HG03159 (cell line): ENCODE results near the gene GRAP.

Source experiments
- ATAC-seq: cut with Tn5 transposase; IDR thresholded peaks from one replicate; pipeline ENCODE4 v1.9.1; 2021; ENCODE audit warnings: mild to moderate bottlenecking, moderate library complexity; ENCODE audit not compliant: unreplicated experiment

GRAP gene

DNA sequence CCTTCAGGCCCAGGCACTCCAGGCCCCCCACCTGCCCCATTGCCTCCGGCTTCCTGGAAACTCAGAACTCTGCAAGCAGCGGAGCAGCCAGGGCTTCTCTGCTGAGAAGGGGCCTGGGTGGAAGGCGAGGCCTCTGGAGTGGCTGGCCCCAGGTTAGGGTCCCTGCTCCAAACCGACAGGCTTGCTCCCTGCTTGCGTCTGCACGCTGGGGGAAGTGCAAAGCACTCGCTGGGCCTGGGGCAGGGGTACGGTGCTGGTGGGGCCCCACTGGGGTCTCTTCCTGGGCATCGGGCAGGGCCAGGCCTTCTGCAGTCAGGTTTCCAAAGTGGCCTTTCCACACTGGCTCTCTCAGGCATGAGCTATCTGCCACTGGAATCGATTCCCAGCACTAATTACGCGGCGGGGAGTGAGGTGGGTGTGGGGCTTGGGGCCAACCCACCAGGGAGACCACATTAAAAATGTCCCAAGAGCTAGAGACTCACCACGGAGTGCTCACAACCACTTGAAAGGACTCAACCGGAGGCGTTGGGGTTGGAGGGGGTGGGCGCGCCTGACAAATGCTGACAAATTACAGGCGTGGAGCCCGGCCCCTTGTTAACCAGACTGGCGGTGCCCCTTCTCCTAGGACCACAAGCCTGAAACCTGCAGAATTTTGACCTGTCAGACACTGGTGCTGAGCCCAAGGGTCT, 60.1 kb downstream of the GRAP start:
- no peak for ATAC-seq

DNA sequence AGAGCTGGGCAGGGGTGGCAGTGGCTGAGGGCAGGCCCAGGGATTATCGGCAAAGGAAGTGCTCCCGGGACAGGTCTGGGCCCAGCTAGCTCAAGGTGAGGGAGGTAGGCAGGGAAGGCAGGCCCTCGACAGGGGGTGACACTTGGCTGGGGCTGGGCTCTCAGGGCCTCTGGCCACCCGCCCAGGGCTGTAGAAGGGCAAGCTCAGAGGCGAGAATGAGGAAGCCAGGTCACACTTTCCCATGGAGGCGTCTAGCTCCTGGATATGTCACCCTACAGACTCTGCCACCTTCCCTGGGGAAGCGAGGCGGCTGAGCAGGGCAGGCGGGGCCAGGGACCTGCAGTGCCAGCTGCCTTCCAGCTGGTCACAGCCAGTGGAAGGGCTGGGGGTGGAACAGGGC, 61.3 kb downstream of the GRAP start:
- ATAC-seq: no peak

DNA sequence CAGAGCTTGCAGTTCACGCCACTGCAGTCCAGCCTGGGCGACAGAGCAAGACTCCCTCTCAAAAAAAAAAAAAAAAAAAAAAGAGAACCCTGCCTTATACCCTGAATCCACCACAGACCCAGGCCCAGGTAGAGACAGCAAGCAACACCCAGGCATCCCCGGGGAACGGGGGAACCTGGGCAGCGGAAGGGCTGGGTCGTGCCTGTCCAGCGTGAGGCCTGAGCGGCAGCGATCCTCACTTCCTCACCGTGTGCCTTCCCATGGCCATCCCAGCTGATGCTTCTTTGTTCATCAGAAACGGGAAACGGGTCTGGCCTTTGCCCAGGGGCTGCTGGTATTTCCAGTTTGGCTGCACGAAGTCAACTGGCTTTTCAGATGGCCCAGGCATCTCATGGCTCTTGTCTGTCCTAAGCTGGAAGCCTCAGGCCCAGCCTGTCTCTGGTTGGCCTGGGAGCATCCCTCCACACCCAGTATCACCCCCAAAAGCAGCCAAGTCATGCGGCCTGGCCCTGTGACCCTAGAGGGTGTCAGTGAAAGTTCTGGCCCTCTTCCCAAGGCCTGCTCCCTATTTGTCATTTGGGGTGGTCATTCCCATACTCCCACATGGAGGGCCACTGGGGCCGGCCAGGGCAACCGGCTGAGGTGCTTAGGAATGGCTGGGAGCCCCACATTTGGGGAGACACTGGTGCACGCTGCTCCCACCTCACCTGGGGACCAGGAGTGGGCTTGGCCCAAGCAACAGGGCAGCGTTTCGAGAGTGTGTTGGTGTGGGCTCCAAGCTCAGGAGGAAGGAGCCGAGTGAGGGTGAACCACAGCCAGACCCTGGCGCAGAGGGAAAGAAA, 62.3 kb downstream of the GRAP start:
- ATAC-seq: no peak

DNA sequence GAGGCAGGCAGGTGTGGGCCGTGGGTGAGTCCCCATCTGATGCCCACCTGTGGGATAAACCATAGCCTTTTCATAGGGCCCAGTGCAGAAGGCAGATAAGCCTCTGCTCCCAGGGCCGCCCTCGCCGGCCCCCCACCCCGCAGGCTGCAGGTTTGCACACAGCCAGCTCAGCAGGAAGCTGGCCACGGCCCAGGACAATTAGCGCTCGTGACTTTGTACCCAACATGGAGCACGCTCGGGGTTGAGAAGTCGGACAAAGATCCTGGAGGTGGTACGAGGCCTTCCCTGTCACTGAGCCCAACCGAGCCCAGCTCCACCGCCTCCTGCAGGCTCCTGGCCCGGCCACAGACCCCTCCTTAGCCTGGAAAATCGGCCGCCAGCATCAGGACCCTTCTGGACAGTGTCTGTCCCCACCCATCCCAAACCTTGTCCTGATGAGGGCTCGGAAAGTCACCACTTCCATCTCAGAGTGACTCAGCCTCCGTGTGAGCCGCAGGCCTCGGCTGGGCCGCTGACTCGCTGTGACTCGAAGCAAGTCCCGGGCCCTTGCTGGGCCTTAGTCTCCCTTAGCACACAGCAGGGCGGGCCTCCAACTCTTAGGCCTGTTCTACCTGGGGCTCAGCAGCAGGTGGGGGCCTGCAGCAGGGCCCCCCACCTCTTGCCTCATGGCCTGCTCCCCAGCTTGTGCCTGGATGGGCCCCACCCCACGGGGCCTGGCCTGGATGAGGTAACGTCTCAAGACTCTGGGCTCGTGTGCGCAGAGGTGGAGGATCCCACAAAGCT, 64.9 kb downstream of the GRAP start:
- ATAC-seq: no peak

DNA sequence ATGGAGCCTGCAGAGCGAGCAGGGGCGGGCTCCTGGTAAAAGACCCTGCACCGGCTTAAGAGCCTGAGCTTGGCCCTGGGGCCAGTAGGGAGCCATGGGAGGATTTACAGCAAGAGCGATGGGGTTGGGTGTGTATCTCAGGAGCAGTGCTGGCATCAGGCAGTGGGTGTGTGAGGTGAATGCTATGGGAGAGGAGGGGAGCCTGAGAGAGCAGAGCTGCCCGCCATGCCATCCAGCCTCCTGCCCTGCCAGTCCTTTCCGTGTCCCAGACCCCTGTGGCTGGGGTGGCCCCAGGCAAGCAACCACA, 65.5 kb downstream of the GRAP start:
- no peak for ATAC-seq

DNA sequence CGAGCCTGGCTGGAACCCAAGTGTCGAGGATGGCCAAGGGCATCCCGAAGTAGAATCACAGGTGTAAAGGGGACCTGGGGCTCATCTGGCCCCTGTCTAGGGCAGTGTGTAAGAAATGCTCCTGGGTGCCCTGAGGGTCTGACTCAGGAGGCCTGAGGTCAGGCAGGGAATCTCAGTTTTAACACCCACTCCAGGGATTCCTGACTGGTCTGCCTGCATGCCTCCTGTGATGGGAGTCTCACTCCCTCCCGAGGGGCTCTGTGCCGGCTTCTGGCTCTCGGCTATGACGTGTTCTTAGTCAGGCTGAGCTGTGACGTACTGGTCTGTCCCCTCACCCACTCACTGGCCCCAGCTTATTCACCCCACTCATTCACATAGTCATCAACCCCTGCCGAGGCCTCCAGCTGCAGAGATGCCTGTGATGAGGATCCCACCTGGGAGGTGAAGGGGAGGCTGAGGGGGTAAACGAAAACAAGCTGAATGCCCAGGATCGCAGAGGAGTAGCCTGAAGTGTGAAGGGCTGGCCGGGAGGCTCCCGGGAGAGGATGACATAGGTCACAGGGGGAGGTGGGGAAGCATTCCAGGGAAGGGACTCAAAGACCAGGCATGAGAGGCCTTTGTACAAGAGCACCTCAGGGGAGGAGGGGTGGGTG, 65.9 kb downstream of the GRAP start:
- no peak for ATAC-seq

DNA sequence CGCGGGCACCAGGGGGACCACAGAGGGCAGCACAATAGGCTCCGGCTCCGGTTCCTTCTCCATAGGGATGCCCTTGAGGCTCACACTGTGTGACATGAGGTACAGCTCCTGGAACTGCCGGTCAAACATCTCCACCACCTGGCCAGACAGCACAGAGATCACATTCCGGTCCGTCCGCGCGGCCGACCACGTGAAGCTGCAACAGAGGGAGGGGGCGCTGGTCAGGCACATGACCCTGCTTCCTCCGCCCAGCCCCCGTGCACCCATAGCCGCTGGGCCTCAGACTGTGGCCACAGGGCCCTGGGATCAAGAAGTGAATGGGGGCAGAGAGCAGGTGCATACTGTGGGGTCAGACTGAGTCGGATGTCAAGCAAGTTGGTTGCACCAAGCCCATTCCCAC, 68.1 kb downstream of the GRAP start:
- ATAC-seq: no peak

DNA sequence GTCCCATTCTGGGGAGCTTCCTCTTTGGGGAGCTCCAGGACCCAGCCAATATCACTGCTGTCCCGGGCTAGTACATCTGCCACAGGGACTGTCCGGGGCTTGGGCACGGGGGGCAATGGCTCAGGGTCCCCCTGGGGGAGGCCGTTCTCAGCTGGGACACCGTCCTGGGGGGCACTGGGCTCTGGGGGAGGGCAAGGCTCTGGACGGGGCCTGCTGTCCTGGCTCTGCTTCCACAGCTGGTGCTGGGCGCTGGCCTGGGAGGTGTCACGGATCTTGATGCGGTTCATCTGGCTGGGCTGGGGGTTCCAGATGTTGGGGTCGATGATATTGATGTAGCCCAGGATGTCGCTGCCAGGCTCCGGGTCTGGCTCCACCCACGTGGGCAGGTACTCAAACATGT, 68.7 kb downstream of the GRAP start:
- ATAC-seq: no peak

DNA sequence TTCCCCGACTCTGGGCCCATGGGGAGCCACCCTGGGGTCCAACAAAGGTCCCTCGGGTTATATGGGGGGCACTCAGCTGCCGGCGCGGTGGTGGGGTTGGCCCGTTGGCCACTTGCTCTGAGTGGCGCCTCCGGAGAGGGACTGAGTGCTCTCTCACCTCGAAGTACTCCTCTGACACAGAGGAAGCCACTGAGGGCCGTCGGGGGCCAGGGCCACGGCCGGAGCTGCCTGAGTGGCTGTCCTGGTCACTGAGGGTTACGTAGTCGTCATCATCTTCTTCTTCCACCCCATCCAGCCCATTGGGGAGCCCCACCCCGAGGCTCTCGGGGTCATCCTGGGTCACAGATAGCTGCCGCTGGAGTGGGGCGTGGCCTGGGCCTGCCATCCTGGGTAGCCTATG, 69.1 kb downstream of the GRAP start:
- no peak for ATAC-seq

DNA sequence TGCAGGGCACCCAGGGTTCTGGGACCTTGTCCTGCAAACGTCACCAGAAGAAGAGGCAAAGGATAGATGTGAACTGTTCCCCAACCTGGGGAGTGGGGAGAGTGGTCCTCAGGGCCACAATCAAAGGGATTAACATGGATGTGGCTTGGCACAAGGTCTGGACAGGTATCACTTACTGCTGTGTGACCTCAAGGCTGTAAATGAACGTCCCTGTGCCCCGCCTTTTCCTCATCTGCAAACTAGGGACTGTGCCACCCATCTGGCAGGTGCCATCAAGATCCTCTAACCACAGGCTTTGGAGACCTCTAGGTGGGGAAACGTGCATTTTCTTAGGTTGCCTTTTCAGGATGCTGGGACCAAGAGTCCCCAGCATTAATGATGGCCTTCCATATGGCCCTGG, 69.7 kb downstream of the GRAP start:
- ATAC-seq: no peak

DNA sequence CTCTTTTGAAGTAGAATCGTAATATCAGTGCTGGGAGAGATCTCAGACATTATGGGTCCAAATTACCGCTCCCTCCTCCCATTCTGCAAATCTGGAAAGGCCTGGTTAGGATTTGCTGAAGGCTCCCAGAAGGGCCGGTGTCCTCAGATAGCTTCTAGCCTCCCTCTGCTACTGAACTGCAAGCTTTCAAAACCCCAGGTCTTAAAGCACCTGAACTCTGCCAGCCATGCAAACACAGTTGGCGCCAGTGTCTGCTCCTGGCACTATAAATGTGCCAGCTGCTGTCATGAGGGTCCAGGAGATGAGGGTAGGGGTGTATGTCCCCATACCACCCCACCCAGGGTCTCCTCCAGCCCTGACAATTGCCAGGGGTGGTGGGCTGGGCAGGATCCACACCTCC, 70.6 kb downstream of the GRAP start:
- ATAC-seq: no peak

DNA sequence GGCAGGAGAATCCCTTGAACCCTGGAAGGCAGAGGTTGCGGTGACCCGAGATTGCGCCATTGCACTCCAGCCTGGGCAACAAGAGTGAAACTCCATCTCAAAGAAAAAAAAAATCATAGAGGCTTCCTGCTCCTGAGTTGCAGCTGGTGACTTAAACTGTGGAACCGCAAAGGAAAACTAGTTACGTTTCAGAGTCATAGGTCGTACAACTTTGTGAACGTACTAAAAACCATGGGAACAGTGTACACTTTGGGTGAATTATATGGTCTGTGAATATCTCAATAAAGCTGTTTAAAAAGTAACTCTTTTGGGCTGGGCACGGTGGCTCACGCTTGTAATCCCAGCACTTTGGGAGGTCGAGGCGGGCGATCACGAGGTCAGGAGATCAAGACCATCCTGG, 71.2 kb downstream of the GRAP start:
- no peak for ATAC-seq

DNA sequence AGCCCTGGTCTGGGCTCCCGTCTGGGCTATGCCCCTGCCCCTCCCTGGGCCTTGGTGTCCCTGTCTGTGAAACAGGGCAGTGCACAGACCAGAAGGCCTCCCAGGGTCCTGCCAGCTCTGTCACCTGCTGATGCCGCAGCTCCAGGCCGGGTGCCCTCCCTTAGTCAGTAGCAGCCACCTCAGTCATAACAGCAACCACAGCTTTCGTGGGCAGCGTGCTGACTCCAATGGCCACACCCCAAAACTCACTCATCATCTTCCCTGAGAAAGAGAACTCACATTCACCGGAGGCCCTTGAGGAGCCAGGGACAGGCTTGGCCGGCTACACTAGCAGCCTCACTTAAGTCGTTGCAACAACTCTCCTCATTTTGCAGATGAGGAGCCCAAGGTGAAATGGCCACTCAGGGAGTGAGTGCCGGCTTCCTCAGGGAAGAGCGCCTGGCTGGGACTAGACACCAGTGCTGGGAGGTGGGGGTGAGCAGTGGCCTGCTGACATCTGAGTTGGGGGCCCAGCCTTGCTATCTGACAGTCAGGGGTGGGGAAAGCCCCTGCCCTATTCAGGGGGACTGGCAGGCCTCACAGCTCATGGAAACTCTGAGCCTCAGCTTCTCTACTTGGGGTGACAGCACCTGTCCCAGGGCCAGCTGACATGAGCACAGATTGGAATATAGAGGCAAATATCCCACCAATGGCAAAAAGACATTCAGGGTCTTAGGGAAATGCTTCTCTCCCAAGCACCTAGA, 72.2 kb downstream of the GRAP start:
- ATAC-seq: no peak

DNA sequence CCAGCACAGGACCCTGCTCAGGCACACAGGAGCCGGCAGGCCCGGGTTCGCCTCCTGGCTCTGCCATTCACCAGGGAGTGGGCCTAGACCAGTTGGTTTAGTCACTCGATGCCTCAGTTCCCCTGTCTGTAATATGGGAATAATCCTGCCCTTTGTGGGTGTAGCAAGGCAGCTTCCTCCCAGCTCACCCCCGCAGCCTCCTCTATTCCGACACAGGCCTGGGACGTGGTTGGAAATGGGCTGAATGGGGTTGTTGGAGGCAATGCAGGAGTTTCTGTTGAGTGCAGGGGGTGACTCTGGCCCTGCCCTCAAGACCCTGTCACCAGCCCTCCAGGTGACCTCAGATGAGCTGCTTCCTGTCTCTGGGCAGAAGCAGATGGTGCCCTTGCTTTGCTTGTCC, 75.0 kb downstream of the GRAP start:
- ATAC-seq: no peak
